GM19468 (cell line): ENCODE results near the gene COL13A1.

Source experiments
- ATAC-seq: cut with Tn5 transposase; IDR thresholded peaks from one replicate; pipeline ENCODE4 v1.9.1; 2021; ENCODE audit warnings: mild to moderate bottlenecking, moderate library complexity, moderate number of reproducible peaks; ENCODE audit not compliant: unreplicated experiment; ENCODE audit errors: extremely low read depth

Gene COL13A1

GRCh38 chr10:69980672-69981071 is 179.0 kb downstream of the COL13A1 start:
- ATAC-seq, result no peak

GRCh38 chr10:69988094-69988493 is 186.4 kb downstream of the COL13A1 start:
- no peak for ATAC-seq

- ATAC-seq, result no peak
These were observed 189.4 kb downstream of the COL13A1 start for GRCh38 chr10:69991151-69991550.

- ATAC-seq, result no peak
These were observed 192.6 kb downstream of the COL13A1 start for GRCh38 chr10:69994262-69994661.

GRCh38 chr10:69996611-69997010 is 194.9 kb downstream of the COL13A1 start:
- no peak for ATAC-seq

- ATAC-seq, result no peak
These were observed 198.6 kb downstream of the COL13A1 start for GRCh38 chr10:70000262-70000661.

- no peak for ATAC-seq
These were observed 205.6 kb downstream of the COL13A1 start for GRCh38 chr10:70007116-70007820.
